ENCODE data around the gene XPR1. TPM values are rescaled to one million over a fixed set of nuclear protein-coding genes. Genes with fewer than 3 reads are reported as not detected.

XPR1 gene
- total and polyA plus RNA-seq, 2 of the 8 experiments (the other 6 are each of a cell fraction or from before 2014, with no cell fraction given), result 28.6 to 43.9 TPM

GRCh38 chr1:180796897-180797640 lies 165.2 kb downstream of the XPR1 start:
- TF ChIP-seq NRF1 (IDR thresholded peaks at IDR 0.05; ENCODE audit: low read depth, low read length) (no peak), KDM1A (IDR thresholded peaks at IDR 0.05; ENCODE audit: borderline replicate concordance, low read length) (no peak), ZNF274 (IDR thresholded peaks at IDR 0.05; ENCODE audit: borderline replicate concordance, extremely low read depth, low read length) (no peak)
- Histone ChIP-seq H3K79me2 (ENCODE audit: control insufficient read depth in 1 of 2, insufficient read depth in 2 of 2, low read length in 2 of 2) (no peaks in the 10 kb centered on the region), H3K36me3 (ENCODE audit: control insufficient read depth in 2 of 4, insufficient read depth in 4 of 4, low read length in 3 of 4) (no peaks in the 10 kb centered on the region), H4K20me1 (replicated peaks in 1 of 2; ENCODE audit: control insufficient read depth in 1 of 2, insufficient read depth in 2 of 2, low read length in 2 of 2) (no peaks in the 10 kb centered on the region), H2AK5ac (ENCODE audit: low read depth, low read length) (no peak overlapping the region), H3K4me1 (replicated peaks in 1 of 4; ENCODE audit: control insufficient read depth in 3 of 4, insufficient read depth in 4 of 4, low read length in 3 of 4) (no peaks in the 10 kb centered on the region), H3K4me2 (ENCODE audit: insufficient read depth in 1 of 2, low read depth in 2 of 2, low read length in 2 of 2) (no peak overlapping the region), H3K27ac (ENCODE audit: low read depth, low read length) (no peak overlapping the region), H2BK20ac (ENCODE audit: low read length) (no peak overlapping the region), H2AFZ (ENCODE audit: low read length) (no peak overlapping the region), H3K27me3 (replicated peaks in 1 of 4; ENCODE audit: control insufficient read depth in 3 of 4, extremely low read depth in 1 of 4, insufficient read depth in 3 of 4, low read length in 3 of 4) (no peaks in the 10 kb centered on the region), H4K5ac (ENCODE audit: insufficient read length, low read depth, low read length) (no peak overlapping the region), H4K8ac (ENCODE audit: extremely low read depth, insufficient read depth, low read length) (no peak overlapping the region), H3K9ac (replicated peaks in 1 of 4; ENCODE audit: extremely low read depth in 1 of 4, low read depth in 3 of 4, low read length in 3 of 4) (no peak overlapping the region), H3K23ac (ENCODE audit: insufficient read length) (no peak overlapping the region), H2BK5ac (ENCODE audit: low read depth, low read length) (no peak overlapping the region), H3K9me3 (ENCODE audit: insufficient read depth in 2 of 2, low read depth in 1 of 2, low read length in 1 of 2) (no peaks in the 10 kb centered on the region), H3K23me2 (ENCODE audit: low read depth, low read length) (no peaks in the 10 kb centered on the region), H3K79me1 (ENCODE audit: low read depth, low read length) (no peaks in the 10 kb centered on the region), H2BK15ac (ENCODE audit: low read length) (no peak overlapping the region), H4K91ac (replicated peaks; ENCODE audit: insufficient read length, low read length) (no peak overlapping the region), H3K18ac (ENCODE audit: extremely low read depth, low read length) (no peak overlapping the region), H3K4me3 (ENCODE audit: extremely low read depth in 1 of 4, insufficient read depth in 2 of 4, low read depth in 3 of 4, low read length in 4 of 4) (no peak overlapping the region), H3K4ac (replicated peaks; ENCODE audit: insufficient read length, low read depth, low read length) (no peak overlapping the region), H3K56ac (replicated peaks; ENCODE audit: insufficient read length, low read depth, low read length) (no peak overlapping the region), H2BK120ac (replicated peaks; ENCODE audit: low read depth, low read length) (no peak overlapping the region), H3K14ac (ENCODE audit: insufficient read length) (no peak overlapping the region), H2BK12ac (ENCODE audit: low read depth, low read length) (no peak overlapping the region)
- CTCF ChIA-PET (ENCODE audit: partially characterized antibody), result interaction anchor here (1.5 kb wide), 1 partner anchor 11 kb away, joined by 3 read pairs; no protein-coding TSS in a partner anchor
- FAIRE-seq (no peak), DNase-seq (ENCODE audit: low read depth in 1 of 2, low spot score in 2 of 2) (no peak)
- POLR2A ChIA-PET (ENCODE audit: partially characterized antibody), result no interaction called here
- 67% methylated on average over 1 of the region's 1 CpG; no CpG with 5 or more reads in 1 of the 2 experiments for WGBS, 2 experiments (ENCODE audit: extremely low coverage in 1 of 2, insufficient coverage in 1 of 2, insufficient read length in 1 of 2, insufficient replicate concordance in 2 of 2, low coverage in 1 of 2, low lambda C conversion rate in 2 of 2, missing lambda C conversion rate in 1 of 2)

All from H1 (cell line).